GM12878 (cell line): Measurements from ENCODE around the gene C1S. TPM values are rescaled to one million over a fixed set of nuclear protein-coding genes. Genes with fewer than 3 reads are reported as not detected.
"Not testable (repeated sequence)": the region's sequence is repeated elsewhere in the genome, so short reads cannot be mapped to it uniquely, and the experiment has no call there.

Experiments used
- ATAC-seq: fragments of 200-7000 bp; cut with Tn5 transposase; 3 replicates; pipeline ENCODE4 v1.9.1; 2020; ENCODE audit warnings: mild to moderate bottlenecking, moderate library complexity
- Bru-seq: library from RNA; stranded (reverse); fragments of 400-500 nt; gene quantifications from one replicate; lab custom pipeline; 2021; lab: Mats Ljungman, UMichigan
- BruChase-seq, 2 experiments: library from RNA; stranded (reverse); fragments of 400-500 nt; gene quantifications; one replicate each; lab custom pipeline; 2021; lab: Mats Ljungman, UMichigan
- BruUV-seq: library from RNA; stranded (reverse); fragments of 400-500 nt; replicated peaks from 2 replicates; lab custom pipeline; 2021; lab: Mats Ljungman, UMichigan
- CTCF ChIA-PET: fragments of 300-600 bp; sonication (Branson Sonifier 250); formaldehyde crosslinking; extraction: SDS; loops from one replicate; lab custom pipeline; 2021; ENCODE audit warnings: inconsistent platforms; lab: Yijun Ruan, JAX
- POLR2A ChIA-PET: fragments of 350-600 bp; formaldehyde crosslinking; extraction: SDS; loops from one replicate; lab custom pipeline; 2021; ENCODE audit warnings: inconsistent platforms; lab: Charles Lee
- RAD21 ChIA-PET: fragments of 300-600 bp; sonication (Branson Sonifier 250); formaldehyde crosslinking; loops from one replicate; lab custom pipeline; 2023; ENCODE audit warnings: antibody characterized with exemption; ENCODE audit not compliant: unreplicated experiment; lab: Charles Lee
- SMC1A ChIA-PET: fragments of 300-600 bp; sonication (Branson Sonifier 250); formaldehyde crosslinking; loops from one replicate; lab custom pipeline; 2023; ENCODE audit not compliant: unreplicated experiment, uncharacterized antibody; lab: Charles Lee
- DNase-seq: peaks from one replicate; pipeline ENCODE4 v3.0.0-alpha.2; 2011; ENCODE audit warnings: low read depth, low spot score
- FAIRE-seq: peaks from 3 replicates; lab custom pipeline; 2011; peaks lifted over from hg19 to GRCh38; lab: Jason Lieb, UNC
- H2AFZ ChIP-seq: 2 replicates; pipeline ENCODE4 v1.6.0; 2011; ENCODE audit warnings: low read depth, low read length, control low read depth; ENCODE audit not compliant: control insufficient read depth
- H3K27ac ChIP-seq: 2 replicates; pipeline ENCODE4 v1.5.1; 2011; ENCODE audit warnings: control low read depth; ENCODE audit not compliant: control insufficient read depth, insufficient read depth
- H3K27me3 ChIP-seq, 2 experiments: replicated peaks in 1 of 2; 2 replicates each; pipeline versions ENCODE4 v1.6.0 to v1.6.1; 2011; ENCODE audit warnings: low read length in 1 of 2; ENCODE audit not compliant: control insufficient read depth in 2 of 2, insufficient read depth in 2 of 2
- H3K36me3 ChIP-seq, 2 experiments: 2 replicates each; pipeline ENCODE4 v1.5.1; 2011; ENCODE audit warnings: low read length in 1 of 2; ENCODE audit not compliant: control insufficient read depth in 2 of 2, insufficient read depth in 2 of 2
- H3K4me1 ChIP-seq: 2 replicates; pipeline ENCODE4 v1.6.1; 2011; ENCODE audit warnings: mild to moderate bottlenecking, low read length, moderate library complexity, mixed read lengths; ENCODE audit not compliant: control insufficient read depth, insufficient read depth
- H3K4me2 ChIP-seq: 2 replicates; pipeline ENCODE4 v1.6.0; 2011; ENCODE audit warnings: control low read depth; ENCODE audit not compliant: control insufficient read depth, insufficient read depth
- H3K4me3 ChIP-seq: fragments of 200-600 bp; sonication (generic); 2 replicates; pipeline ENCODE4 v1.5.1; 2016
- H3K79me2 ChIP-seq: 2 replicates; pipeline ENCODE4 v1.6.0; 2011; ENCODE audit warnings: low read length; ENCODE audit not compliant: control insufficient read depth, insufficient read depth
- H3K9ac ChIP-seq: 2 replicates; pipeline ENCODE4 v1.8.0; 2011; ENCODE audit warnings: low read length, control low read depth, mixed read lengths; ENCODE audit not compliant: control insufficient read depth, insufficient read depth
- H3K9me3 ChIP-seq: replicated peaks from 3 replicates; pipeline ENCODE4 v1.5.1; 2011; ENCODE audit warnings: mild to moderate bottlenecking, low read length; ENCODE audit not compliant: control insufficient read depth, insufficient read depth
- H4K20me1 ChIP-seq: 2 replicates; pipeline ENCODE4 v1.6.0; 2011; ENCODE audit not compliant: control insufficient read depth, insufficient read depth
- BMI1 ChIP-seq: fragments of 450-650 bp; IDR thresholded peaks from 2 replicates; pipeline ENCODE4 v1.6.1; 2016; ENCODE audit warnings: mild to moderate bottlenecking, moderate library complexity, borderline replicate concordance
- CTCF ChIP-seq, 3 experiments: IDR thresholded peaks in 2 of 3; conservative IDR thresholded peaks in 1 of 3; 2 replicates each; pipeline ENCODE4 v1.5.1; 2011; ENCODE audit warnings: low read depth in 3 of 3, low read length in 3 of 3, mild to moderate bottlenecking in 3 of 3, control low read depth in 2 of 3, moderate library complexity in 2 of 3, inconsistent platforms in 1 of 3, mixed read lengths in 1 of 3; ENCODE audit not compliant: control insufficient read depth in 2 of 3, insufficient read depth in 1 of 3; ENCODE audit errors: extremely low read depth in 1 of 3
- WGBS: methylation state at CpG from one replicate; pipeline ENCODE4 v1.1.6; 2016; ENCODE audit warnings: low lambda C conversion rate; ENCODE audit not compliant: insufficient replicate concordance, insufficient coverage; ENCODE audit errors: missing lambda C conversion rate; 5-methylcytosine and 5-hydroxymethylcytosine counted together
- in situ Hi-C: fragments of 300-500 bp; cut with MboI; formaldehyde crosslinking; loops from 9 replicates; pipeline ENCODE4 v1.14.3; 2018; ENCODE audit warnings: mixed read lengths
- intact Hi-C: fragments of 100-400 bp; cut with micrococcal nuclease; formaldehyde crosslinking; loops from one replicate; pipeline ENCODE4 v1.14.2; 2022; ENCODE audit not compliant: unreplicated experiment
- long read RNA-seq, 2 experiments: library from polyadenylated mRNA; unstranded; transcript quantifications; one replicate each; pipeline ENCODE4 v2.0.0, GENCODE V29; 2019 to 2020
- polyA minus RNA-seq, 3 experiments: library from RNA; depleted of rRNA, polyadenylated mRNA; stranded (reverse); fragments of >200 nt; gene quantifications; 2 replicates each; pipeline ENCODE4 v1.2.3, GENCODE V29; 2011
- polyA plus RNA-seq, 11 experiments: library from polyadenylated mRNA; depleted of rRNA in 4 of 11; unstranded in 6 of 11; stranded (reverse) in 5 of 11; fragments of >200 nt; fragmentation: Nextera tagmentation in 4 of 11; fragmentation: Illumina TruSeq in 1 of 11; extraction: Ambion mirVana in 4 of 11; extraction: Trizol in 1 of 11; gene quantifications; 1 replicate in 1 of 11; 2 replicates in 10 of 11; pipeline versions ENCODE4 v1.2.1 to v1.2.3, GENCODE V29; 2011 to 2016; ENCODE audit warnings: inconsistent platforms in 2 of 11, missing spikeins in 2 of 11, low read depth in 1 of 11
- total RNA-seq, 4 experiments: library from RNA; depleted of rRNA in 3 of 4; stranded (reverse); fragments of >200 nt in 3 of 4; fragmentation: Illumina TruSeq in 1 of 4; extraction: Trizol in 1 of 4; gene quantifications; 2 replicates each; pipeline versions ENCODE4 v1.2.1 to v1.2.3, GENCODE V29; 2013 to 2021

Gene C1S
- total RNA-seq (2013; cell fraction: nucleolus; rRNA removed): 7.5 and 10.3 TPM in 2 replicates
- total RNA-seq (2014; rRNA removed) (0.73 and 1.1 TPM in 2 replicates), total RNA-seq (2014; rRNA removed; fragmentation: Illumina TruSeq; extraction: Trizol) (0.09 and 0.27 TPM in 2 replicates), total RNA-seq (2021) (1.2 and 1.3 TPM in 2 replicates), polyA plus RNA-seq (2011; rRNA removed) (0.96 and 1.1 TPM in 2 replicates), polyA plus RNA-seq (2014; fragmentation: Illumina TruSeq; extraction: Trizol) (0.38 and 0.51 TPM in 2 replicates), polyA plus RNA-seq (2014; fragmentation: Nextera tagmentation; extraction: Ambion mirVana) (under 1 TPM; 0.10 to 0.16 TPM), polyA plus RNA-seq (2014; rRNA removed) (0.34 and 1.4 TPM in 2 replicates), polyA plus RNA-seq (2016; fragmentation: Nextera tagmentation; extraction: Ambion mirVana) (under 1 TPM; 0.20 to 0.32 TPM), polyA minus RNA-seq (2011; rRNA and poly(A)+ RNA removed) (0.98 TPM in 1 of 2 replicates, not detected in the other), Bru-seq, nascent RNA (percentile 52 among the genes with signal in this experiment), BruChase-seq, experiment 1, labeled RNA remaining after a 6-hour chase (percentile 75 among the genes with signal in this experiment), BruChase-seq, experiment 2, labeled RNA remaining after a 2-hour chase (percentile 63 among the genes with signal in this experiment)
- 0.91 TPM for polyA plus RNA-seq (2011; ENCODE audit: low read depth)
- 0.18 and 0.25 TPM in 2 replicates for polyA plus RNA-seq (2011; cell fraction: cytosol; rRNA removed)
- 2.9 and 3.4 TPM in 2 replicates for polyA plus RNA-seq (2011; cell fraction: nucleus; rRNA removed)
- 0.73 and 0.81 TPM in 2 replicates for polyA plus RNA-seq (2012)
- not detected in 2 replicates for polyA minus RNA-seq (2011; cell fraction: cytosol; rRNA and poly(A)+ RNA removed)
- polyA minus RNA-seq (2011; cell fraction: nucleus; rRNA and poly(A)+ RNA removed): 0.48 and 0.97 TPM in 2 replicates
- long read RNA-seq, experiment 1: 0 reads
- long read RNA-seq, experiment 2, partial matches to known transcripts: 0 of 5 reads
- long read RNA-seq, experiment 2, other reads (novel, unspliced or antisense): 5 of 5 reads

GRCh38 chr12:7060353-7060954, at the start of gene C1S:
C1S (plus strand) TSS chr12:7060718; CDS start chr12:7061913, 1,195 bp downstream.
- H3K9me3 ChIP-seq: no peaks in the 10 kb centered on the region
- no peaks in the 10 kb centered on the region for H3K36me3 ChIP-seq
- no peak for FAIRE-seq
- no peak for ATAC-seq
- ChIA-PET CTCF (interaction anchor here (1.0 kb wide), 1 partner anchor 51 kb away, joined by 3 read pairs; no protein-coding TSS in a partner anchor), SMC1A (no interaction called here), RAD21 (interaction anchor here (1.6 kb wide), 1 partner anchor 53 kb away, joined by 4 read pairs; no protein-coding TSS in a partner anchor), POLR2A (no interaction called here)
- no peak within 1 kb of the TSS for H2AFZ ChIP-seq
- no peaks in the 10 kb centered on the region for H4K20me1 ChIP-seq
- H3K27ac ChIP-seq: no peak within 1 kb of the TSS
- in situ Hi-C loops: no loop called here
- H3K27me3 ChIP-seq: peaks cover 0 to 3% of the 10 kb centered on the region in 2 experiments; a peak in 2 of 4 replicates
- intact Hi-C loops: no loop called here
- DNase-seq: no peak
- WGBS: 7% methylated on average over 10 of the region's 10 CpGs
- H3K4me2 ChIP-seq: no peak within 1 kb of the TSS
- H3K79me2 ChIP-seq: no peaks in the 10 kb centered on the region
- H3K4me1 ChIP-seq: no peaks in the 10 kb centered on the region
- H3K9ac ChIP-seq: no peak within 1 kb of the TSS
- TF ChIP-seq CTCF (IDR thresholded peaks at IDR 0.05 in 2 of 3, conservative IDR thresholded peaks at IDR 0.05 in 1 of 3; ENCODE audit: control insufficient read depth in 2 of 3, extremely low read depth in 1 of 3, insufficient read depth in 1 of 3, low read depth in 3 of 3, low read length in 3 of 3) (peak in 1 of 3 experiments; percentile 16; a peak in 2 of 6 replicates), BMI1 (no peak)
- no TSS peak for BruUV-seq
- no peak within 1 kb of the TSS for H3K4me3 ChIP-seq

GRCh38 chr12:7011398-7011797, 49.1 kb upstream of the C1S start:
- H4K20me1 ChIP-seq, ATAC-seq, H3K27me3 ChIP-seq, H3K4me1 ChIP-seq, POLR2A ChIA-PET, RAD21 ChIA-PET, H3K9ac ChIP-seq, H3K9me3 ChIP-seq, H3K79me2 ChIP-seq, H3K27ac ChIP-seq, in situ Hi-C loops, H2AFZ ChIP-seq, H3K4me3 ChIP-seq, DNase-seq, BruUV-seq, H3K4me2 ChIP-seq, intact Hi-C loops, FAIRE-seq: not testable (repeated sequence)
- WGBS: 88% methylated on average over 4 of the region's 4 CpGs
- CTCF ChIA-PET: interaction anchor here (0.6 to 1.7 kb wide), 5 partner anchors 22 to 102 kb away, joined by 3 to 6 read pairs (median 3); no protein-coding TSS in a partner anchor
- H3K36me3 ChIP-seq: peaks cover 0 to 17% of the 10 kb centered on the region in 2 experiments; a peak in 1 of 4 replicates
- SMC1A ChIA-PET: interaction anchor here (1.4 kb wide), 1 partner anchor 10 kb away, joined by 3 read pairs; no protein-coding TSS in a partner anchor
